GM12878 (cell line): ENCODE results near the gene ITIH6.

ENCODE experiments used
- CTCF ChIP-seq, 3 experiments: IDR thresholded peaks in 2 of 3; conservative IDR thresholded peaks in 1 of 3; 2 replicates each; pipeline ENCODE4 v1.5.1; 2011; ENCODE audit warnings: low read depth in 3 of 3, low read length in 3 of 3, mild to moderate bottlenecking in 3 of 3, control low read depth in 2 of 3, moderate library complexity in 2 of 3, inconsistent platforms in 1 of 3, mixed read lengths in 1 of 3; ENCODE audit not compliant: control insufficient read depth in 2 of 3, insufficient read depth in 1 of 3; ENCODE audit errors: extremely low read depth in 1 of 3
- ETV6 ChIP-seq, 2 experiments: fragments of 450-650 bp in 1 of 2; IDR thresholded peaks in 1 of 2; conservative IDR thresholded peaks in 1 of 2; 2 replicates each; pipeline ENCODE4 v1.6.1; 2014; ENCODE audit warnings: antibody characterized with exemption in 1 of 2, borderline replicate concordance in 1 of 2, low read depth in 1 of 2, mild to moderate bottlenecking in 1 of 2, moderate library complexity in 1 of 2
- GABPA ChIP-seq: IDR thresholded peaks from 2 replicates; pipeline ENCODE4 v1.6.1; 2014; ENCODE audit warnings: antibody characterized with exemption, low read depth, mild to moderate bottlenecking, inconsistent platforms
- ZNF274 ChIP-seq: IDR thresholded peaks from one replicate; pipeline ENCODE4 v1.8.0; 2011; ENCODE audit not compliant: insufficient read length, insufficient read depth
- ZNF384 ChIP-seq: IDR thresholded peaks from 2 replicates; pipeline ENCODE4 v1.6.1; 2012; ENCODE audit warnings: low read depth, mild to moderate bottlenecking, low read length, improper control_type of control experiment, borderline replicate concordance

GRCh38 chrX:54745676-54746075, 52.4 kb downstream of the ITIH6 start:
- TF ChIP-seq ETV6 (conservative IDR thresholded peaks at IDR 0.05 in 1 of 2, IDR thresholded peaks at IDR 0.05 in 1 of 2; ENCODE audit: borderline replicate concordance in 1 of 2, low read depth in 1 of 2) = no peak
- TF ChIP-seq ZNF274 = no peak
- no peak for TF ChIP-seq CTCF (IDR thresholded peaks at IDR 0.05 in 2 of 3, conservative IDR thresholded peaks at IDR 0.05 in 1 of 3; ENCODE audit: control insufficient read depth in 2 of 3, extremely low read depth in 1 of 3, insufficient read depth in 1 of 3, low read depth in 3 of 3, low read length in 3 of 3)
- no peak for TF ChIP-seq GABPA
- no peak for TF ChIP-seq ZNF384
